GF-D8 (cell line): ENCODE data around the gene CLDND2.

Experiments used
- DNase-seq: peaks from one replicate; lab custom pipeline; 2025; lab: John Stamatoyannopoulos, UW

Gene CLDND2

DNA sequence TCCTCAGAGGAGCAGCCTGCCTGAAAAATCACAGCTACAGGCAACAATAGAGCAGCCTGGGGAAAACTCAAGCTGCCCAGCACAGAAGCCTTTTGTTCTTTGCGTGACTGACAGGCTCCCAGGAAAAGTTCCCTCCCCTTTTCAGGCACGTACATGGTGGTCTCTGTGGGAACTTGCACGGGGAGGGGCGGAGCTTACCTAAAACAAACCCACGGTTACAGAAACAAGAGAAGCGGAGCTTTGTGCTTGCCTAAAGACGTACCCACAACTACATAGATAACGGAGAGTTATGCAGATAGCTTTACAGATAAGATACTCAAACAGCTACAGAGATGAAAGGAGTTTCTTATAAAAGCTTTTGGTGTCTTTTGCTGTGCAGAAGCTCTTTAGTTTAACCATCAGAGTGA lies 14.1 kb downstream of the CLDND2 start:
- DNase-seq, result no peak

DNA sequence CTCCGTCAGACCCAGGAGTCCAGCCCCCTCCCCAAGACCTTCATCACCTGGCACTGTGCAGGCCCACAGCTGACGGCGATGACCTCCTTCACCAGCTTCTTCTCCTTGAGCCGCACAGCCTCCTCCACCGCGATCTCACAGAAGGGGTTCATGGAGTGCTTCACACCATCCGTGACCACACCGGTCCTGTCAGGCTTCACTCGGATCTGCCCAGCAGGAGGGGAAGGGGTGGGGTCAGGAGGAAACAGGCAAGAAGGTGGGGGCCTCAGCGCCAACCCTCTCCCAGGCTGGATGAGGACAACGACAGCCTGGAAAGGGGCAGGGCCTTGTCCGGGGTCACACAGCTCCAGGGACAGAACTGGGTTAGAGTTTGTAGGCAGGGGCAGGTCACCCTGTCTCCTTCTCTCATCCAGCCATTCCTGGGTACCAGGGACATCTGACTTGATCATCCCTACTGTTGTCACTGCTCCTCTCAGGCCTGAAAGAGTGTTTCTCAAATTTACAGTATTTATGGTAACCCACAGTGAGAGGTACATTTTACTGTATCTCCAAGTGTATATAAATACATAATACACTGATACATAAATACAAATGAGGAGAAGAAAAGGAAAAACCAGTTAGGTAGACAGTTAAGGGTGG lies 14.6 kb downstream of the CLDND2 start:
- DNase-seq, result no peak

DNA sequence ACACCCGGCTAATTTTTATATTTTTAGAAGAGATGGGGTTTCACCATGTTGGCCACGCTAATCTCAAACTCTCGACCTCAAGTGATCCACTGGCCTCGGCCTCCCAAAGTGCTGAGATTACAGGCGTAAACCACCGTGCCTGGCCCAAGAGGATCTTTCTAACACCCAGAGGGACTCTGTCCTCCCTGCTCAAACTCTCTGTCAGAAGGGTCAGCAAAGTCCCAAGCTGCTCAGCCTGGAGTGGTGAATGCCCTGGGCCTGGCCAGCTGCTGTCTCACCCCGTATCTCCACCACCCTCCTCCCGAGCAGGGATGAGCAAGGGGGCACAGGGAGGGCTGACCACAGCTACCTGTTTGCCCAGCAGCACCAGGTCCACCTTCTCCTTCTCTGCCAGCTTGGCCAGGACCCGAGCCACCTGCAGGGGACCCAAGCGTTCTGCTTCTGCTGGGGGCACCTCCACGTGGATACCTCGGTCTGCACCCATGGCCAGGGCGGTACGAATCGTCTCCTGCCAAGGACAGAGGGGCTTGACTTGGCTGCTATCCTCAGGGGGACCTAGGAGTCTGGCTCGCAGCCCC lies 15.9 kb downstream of the CLDND2 start:
- DNase-seq, result no peak

DNA sequence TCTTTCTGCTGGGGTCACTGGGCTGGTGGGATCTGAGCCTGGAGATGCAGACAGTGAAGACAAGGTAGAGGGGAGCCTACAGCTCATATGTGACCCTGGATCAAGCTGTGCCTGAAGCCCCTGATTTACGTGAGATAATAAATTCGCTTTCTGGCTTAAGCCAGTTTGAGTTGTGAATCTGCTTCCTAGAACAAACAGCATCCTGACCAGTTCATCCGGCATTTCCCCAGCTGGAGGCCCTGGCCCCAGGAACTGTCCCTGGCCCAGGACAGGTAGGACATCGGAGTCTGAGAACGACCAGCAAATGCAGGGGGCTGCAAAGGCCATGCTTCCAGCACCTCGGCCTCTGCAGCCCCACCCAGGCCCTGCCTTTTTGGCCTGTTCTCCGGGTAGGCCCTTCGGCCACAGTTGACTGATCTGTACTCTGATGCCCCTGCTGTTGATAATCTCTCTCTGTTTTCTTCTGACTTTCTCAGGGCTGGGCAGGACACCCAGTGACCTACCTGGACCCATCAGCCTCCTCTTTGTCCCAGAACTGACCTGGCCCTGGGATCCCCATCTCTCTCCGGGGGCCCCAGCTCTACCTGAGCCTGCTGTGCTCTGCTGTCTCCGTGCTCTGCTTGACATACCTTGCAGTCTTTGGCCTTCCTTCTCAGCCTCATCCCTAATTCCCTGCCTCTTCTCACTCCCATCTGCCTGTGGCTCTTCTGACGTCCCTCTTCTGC lies 17.4 kb downstream of the CLDND2 start:
- DNase-seq, result no peak

DNA sequence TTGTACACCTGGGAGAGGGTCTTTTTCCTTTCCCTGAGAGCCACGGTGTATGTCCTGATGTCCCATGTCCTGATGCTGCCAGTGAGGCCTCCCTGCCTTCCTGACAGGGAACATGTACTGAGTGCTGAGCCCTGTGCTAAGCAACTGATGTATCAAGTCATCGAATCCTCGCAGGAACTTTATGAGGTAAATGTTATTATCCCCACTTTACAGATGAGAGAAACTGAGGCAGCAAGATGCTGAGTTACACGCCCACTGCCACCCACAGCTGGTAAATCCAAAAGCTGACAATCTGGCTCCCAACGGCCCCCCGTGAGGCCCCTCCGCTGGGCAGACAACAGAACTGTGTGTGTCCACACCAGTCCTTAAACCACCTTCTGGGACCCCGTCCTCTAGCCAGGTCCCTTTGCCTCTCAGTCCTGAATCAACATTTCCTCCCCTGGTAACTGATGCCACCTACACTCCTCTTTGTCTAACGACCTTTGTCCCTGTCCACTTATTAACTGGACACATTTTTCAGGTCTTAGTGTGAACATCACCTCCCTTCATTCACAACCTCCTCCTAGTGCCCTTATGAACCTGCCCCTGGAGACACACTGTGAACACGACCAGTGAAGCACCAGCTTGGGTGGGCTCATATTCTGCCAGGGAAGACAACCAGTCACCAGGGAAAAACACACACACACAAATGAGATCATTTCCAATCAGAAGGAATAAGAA lies 21.4 kb downstream of the CLDND2 start:
- no peak for DNase-seq

DNA sequence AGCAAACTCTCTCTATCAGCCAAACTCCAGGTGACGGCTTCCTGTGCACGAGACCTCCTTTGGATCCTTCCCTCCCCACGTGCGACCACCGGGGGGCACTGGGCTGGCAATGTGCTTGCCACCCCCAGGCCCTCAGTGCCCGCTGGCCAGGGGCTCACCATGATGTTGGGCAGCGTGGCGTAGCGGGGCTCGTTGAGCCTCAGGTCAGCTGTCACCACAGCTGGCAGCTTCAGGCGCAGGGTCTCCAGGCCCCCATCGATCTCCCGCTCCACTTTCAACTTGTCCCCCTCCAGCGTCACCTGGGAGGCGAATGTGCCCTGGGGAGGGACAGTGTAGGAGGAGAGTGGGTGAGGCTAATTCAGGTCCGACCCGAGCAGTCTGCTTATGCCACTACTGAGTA lies 22.1 kb downstream of the CLDND2 start:
- no peak for DNase-seq

DNA sequence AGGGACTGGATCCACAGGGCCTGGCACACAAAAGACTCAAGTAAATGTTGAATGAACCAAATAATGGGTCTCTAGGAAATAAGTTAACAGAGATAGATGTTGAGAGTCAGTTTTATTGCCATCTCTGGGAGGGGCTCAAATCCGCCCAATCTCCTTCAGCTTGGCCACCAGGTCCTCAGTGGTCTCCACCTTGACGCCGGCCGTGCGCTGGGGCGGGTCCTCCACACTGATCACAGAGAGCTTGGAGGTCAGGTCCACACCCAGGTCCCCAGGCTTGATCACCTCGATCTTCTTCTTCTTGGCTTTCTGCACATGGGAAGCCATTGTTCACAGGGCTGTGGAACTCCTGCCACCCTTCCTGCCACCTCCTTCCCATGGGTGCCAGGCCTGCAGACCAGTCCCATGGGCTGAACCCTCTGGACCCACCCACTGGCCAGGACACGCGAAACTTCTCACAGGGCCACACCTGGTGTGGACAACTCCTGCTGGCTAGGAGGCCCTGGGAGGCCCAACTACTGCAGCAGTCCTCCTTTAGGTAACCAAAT lies 23.7 kb downstream of the CLDND2 start:
- DNase-seq, result no peak

DNA sequence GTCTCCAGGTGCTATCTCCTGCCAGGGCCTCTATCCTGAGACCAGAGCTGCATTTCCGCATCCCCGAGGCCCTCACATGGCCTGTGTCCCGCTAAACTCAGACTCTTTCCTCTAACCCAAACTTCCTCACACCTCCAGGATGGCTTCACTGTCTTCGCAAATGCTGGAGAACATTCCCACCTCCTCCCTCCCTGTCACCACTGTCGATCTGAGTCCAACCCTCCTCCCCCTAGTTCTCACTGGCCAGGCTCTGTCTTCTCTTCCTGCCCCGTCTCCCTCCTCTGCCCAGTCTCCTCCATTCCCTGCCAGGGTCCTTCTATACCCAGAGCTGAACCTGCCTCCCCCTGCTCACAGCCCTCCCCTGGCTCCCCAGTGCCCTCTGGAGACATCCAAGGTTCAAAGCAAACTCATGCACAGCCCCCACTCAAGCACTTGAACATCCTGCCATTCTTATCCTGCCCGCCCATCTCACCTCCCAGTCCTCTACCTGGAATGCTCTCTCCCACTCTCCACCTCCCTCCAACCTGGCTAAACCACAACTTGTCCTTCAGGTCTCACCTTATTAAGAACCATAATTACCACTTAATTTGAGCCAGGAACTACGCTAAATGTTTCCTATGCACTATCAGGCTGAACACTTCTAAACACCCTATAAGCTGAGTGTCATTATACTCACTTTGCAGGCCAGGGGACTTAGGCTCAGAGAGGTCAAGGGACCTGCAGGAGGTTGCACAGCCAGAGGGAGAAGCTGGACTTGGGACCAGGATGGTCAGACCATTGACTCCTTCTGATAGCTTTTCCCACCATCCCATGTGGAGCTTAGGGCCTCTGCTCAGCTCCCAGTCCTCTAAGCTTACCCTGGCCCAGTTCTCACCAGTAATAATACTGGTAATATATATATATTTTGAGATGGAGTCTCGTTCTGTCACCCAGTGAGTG lies 25.9 kb downstream of the CLDND2 start:
- no peak for DNase-seq

DNA sequence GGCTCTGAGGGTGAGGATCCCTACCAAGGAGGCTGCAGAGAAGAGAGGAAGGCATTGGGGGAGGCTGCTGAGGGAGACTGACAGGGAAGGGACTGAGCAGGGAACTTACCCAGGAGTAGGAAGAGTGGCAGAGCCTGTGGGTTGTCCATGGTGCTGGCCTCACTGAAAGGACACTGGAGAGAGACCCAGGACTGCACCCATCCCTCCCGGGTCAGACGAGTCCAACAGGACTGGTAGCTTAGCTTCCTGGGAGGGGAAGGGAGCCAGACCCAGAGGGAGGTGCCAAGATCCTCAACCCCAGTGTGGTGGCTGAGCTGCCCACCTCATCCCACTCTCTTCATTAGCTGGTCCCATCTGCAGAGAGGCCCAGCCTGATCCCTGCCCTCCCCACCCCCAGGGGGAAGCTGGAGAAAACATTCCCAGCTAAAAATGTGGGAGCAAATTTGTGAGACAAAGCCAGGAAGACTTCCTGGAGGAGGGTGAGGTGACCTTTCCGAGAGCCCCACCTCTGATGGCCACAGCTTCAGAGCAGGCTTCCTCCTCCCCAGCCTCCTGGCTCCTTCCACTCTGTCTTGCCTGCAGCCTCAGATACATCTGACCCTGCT lies 26.7 kb downstream of the CLDND2 start, which contains the start of gene VSIG10L:
Gene VSIG10L, minus strand, starts transcription at position 164 of the 605 bp plus-strand sequence. Its CDS starts 15 bp downstream, at position 149.
- DNase-seq, result no peak

DNA sequence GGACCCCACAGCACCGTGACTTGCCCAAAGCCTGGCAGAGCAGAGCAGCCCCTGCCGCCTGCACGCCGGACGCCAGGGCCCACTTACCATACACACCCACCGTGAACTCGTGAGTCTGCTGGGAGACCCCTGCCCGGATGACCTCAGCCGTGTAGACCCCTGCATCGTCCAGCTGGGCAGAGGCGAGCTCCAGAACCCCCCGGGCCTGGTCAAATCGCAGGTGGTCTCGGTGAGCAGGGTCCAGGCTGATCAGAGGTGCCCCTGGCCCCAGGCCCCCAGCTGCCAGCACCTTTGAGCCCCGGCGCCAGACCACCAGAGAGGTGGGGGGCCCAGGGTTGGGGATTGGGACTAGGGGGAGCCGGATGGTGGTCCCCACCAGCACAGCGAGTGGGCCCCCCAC lies 27.7 kb downstream of the CLDND2 start:
- no peak for DNase-seq

DNA sequence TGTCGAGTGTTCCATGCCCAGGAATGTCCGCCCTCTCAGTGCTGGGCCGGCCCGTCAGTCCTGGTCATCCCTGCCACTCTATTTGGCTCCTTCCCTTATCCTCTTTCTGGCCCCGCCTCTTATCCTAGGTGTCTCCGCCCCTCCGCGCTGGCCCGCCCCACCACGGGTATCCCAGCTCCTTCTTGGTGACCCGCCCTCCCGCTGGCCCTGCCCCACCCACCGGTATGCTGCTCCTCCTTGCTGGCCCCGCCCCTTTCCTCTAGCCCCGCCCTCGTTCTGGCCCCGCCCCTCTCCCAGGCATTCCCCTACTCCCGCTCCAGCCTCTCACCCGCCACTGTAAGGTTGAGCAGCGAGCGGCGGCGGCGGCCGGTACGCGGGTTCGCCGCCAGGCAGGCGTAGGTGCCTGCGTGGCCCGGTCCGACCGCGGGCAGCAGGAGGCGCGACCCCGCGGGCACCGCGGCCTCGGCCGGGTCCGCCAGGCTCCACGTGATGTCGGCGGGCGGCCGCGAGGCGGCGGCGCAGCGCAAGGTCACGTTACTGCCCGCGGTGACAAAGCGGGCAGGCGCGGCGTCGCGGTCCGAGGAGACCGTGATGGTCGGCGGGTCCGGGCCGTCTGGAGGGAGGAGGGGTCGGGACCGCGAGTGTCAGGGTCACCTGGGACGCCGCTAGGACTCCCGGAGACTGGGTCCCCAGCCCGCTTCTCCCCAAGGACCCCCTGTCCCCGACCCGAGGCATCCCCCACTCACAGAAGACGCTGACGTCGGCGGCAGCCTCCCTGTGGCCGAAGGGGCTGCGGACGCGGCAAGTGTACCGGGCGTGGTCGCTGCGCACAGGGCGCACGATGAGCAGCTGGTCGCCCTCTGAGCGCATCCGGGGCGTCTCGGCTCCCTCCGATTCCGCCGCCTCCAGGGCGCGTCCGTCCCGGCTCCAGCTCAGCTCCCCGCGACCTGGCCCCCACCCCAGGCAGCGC lies 28.8 kb downstream of the CLDND2 start:
- peak; percentile 77 for DNase-seq

DNA sequence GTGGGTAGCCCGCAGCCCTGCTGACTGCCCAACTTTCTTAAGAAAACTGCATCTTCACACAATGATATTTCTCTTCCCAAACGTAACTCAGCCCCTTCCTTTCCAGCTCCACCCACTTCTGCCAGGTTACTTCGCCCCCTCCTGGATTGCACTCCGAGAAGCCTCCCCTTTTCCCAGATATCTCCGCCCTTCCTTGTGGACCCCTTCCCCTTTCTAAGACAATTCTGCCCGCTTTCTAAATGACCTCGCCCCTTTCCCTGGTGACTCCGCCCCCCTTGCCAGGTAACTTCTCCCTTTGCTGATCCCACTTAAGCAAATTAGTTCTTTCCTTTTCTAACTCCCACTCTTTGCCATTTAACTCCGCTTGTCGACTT lies 29.5 kb downstream of the CLDND2 start:
- DNase-seq, result no peak

DNA sequence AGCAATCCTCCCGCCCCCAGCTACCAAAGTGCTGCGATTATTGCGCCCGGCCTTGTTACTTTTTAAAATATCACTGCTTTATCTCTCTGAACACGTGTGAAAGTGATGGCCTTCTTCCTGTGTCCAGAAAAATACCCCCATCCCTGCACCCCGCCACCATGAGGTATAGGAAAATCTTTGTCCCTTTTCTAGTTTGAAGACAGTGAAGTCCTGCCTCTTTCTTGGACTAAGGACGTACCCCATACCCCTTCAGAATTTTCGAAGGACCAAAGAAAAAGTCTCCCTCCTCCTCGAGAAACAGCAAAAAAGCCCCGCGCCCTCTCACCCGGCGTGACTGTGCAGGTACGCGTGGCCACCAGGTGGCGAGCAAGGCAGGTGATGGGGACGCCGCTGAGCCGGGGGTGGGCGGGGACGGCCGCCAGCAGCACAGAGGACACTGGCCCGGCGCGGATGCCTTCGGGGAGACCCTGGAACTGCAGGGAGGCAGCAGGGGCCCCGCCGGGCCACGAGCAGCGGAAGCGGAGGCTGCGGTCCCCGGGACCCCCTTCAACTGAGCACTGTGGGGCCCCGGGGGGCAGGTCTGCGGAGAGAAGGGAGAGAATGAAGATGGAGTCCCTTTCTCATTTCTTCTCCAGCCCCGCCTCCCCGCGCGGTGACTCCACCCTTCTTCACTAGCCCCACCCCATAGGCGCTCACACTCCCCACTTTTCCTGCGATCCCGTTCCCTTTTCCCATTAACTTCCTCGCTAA lies 30.1 kb downstream of the CLDND2 start:
- DNase-seq, result peak; percentile 16

DNA sequence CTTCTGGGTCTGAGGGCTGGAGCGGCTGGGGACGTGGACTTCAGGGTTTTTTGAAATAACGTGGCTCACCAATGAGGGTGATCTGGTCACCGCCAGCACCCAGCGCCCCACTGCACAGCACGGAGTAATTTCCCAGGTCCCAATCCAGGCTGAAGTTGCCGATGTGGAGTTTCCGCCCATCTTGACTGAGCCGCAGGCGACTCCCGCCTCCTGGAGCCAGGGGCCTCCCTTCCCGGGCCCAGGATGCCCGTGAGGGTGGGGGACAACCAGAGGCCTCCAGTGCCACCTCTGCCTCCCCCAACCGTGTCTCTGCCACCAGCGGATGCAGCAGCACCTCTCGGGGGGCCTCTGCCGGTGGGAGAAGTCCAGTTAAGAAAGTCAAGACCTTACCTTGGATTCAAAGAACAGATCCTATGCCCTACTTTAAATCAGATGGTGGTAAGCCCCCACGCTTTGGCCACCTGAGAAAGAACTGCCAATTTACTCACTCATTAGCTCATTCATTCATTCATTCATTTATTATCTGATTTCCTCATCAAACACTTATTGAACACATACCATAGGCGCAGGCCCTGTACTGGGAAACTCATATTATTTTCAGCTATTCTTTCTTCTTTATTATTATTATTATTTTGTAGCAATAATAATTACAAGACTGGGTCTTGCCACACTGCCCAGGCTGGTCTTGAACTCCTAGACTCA lies 30.8 kb downstream of the CLDND2 start:
- no peak for DNase-seq

DNA sequence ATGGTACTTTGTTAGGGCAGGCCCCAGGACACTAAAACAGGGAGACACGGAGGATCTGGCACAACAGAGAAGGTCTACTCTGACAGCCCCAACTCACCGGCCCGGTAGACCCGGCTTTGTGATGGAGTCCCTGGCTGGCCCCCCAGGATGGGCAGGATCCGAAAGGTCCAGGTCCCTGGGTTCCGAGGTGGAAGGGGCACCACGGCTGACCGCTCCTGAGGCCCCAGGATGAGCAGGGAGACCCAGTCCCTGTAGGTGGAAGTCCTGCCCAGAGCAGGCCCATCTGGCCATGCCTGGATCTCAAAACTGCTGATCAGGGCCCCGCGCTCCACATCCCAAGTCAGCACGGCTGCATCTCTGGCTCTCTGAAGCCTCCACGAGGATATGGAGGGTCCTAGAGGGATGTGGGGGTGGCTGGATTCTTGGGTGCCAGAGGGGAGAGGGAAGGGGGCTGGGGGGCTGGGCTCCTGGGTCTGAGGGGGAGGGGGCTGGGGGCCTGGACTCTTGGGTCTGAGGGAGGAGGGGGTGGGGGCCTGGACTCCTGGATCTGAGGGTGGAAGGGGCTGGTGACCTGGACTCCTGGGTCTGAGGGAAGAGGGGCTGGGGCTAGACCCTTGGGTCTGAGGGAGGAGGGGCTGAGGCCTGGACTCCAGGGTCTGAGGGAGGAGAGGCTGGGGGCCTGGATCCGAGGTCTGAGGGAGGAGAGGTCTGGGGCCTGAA lies 31.5 kb downstream of the CLDND2 start:
- DNase-seq, result no peak

DNA sequence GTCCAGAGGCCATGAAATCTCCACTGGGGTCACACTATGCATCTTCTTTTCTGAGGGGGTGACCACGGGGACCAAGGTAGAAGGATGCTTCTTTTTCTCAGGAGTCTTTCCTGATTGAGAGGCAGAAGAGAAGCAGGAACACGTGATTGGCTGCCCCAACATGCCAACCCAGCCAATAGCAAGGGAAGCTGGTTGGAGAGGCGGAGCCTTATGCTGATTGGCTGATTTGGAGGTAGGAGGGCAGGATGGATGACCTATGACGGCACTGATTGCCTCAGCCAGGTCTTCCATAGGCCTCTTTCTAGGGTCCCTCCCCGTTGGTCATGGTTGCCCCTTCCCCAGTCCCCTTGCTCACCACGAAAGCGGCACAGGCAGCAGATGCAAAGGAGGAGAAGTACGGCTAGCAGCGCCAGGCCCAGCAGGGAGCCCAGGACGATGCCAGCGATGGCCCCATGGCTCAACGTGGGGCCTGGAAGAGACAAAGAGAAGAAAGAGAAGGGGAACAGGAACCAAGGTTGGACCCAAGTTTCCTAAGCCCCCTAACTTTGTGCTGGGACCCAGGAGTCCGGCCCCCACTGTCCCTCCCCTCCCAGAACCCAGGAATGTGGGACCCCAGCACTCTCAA lies 34.9 kb downstream of the CLDND2 start:
- DNase-seq, result no peak

DNA sequence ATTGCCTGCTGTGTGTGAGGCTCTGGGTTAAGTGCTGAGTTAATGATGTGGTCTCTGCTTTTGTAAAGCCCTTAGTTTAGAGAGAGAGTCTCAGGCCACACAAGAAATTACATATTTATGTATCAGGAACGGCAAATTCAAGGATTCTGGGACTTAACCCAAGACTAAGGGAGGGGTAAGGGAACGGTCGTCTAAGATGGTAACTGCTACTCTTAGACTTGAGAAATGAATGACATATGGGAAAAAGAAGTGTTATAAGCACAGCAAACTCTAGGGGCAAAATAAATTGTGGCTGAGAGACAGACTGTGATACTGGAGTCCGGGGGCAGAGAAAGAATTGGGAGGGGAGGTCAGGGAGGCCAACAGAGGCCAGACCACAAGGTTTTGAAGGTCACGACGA lies 37.1 kb downstream of the CLDND2 start:
- no peak for DNase-seq
